IPS-18a (cell line): ENCODE measurements around the gene PALD1.
A peak's percentile ranks its signal among the peaks of the same experiment; 100 is the strongest.

Experiments used
- H3K27ac ChIP-seq: one replicate; pipeline ENCODE4 v1.5.1; 2013; ENCODE audit warnings: low read length
- H3K27me3 ChIP-seq: one replicate; pipeline ENCODE4 v1.6.1; 2013; ENCODE audit warnings: mild to moderate bottlenecking, low read length; ENCODE audit not compliant: control insufficient read depth, insufficient read depth
- H3K36me3 ChIP-seq: one replicate; pipeline ENCODE4 v1.6.1; 2013; ENCODE audit warnings: low read depth, low read length; ENCODE audit not compliant: control insufficient read depth
- H3K4me1 ChIP-seq: one replicate; pipeline ENCODE4 v1.6.1; 2013; ENCODE audit warnings: low read depth, low read length; ENCODE audit not compliant: control insufficient read depth
- H3K4me3 ChIP-seq: one replicate; pipeline ENCODE4 v1.5.1; 2013; ENCODE audit warnings: low read length
- H3K9ac ChIP-seq: one replicate; pipeline ENCODE4 v1.6.1; 2013; ENCODE audit warnings: mild to moderate bottlenecking, low read length, moderate library complexity
- H3K9me3 ChIP-seq: one replicate; pipeline ENCODE4 v1.6.1; 2013; ENCODE audit warnings: low read depth, low read length; ENCODE audit not compliant: control insufficient read depth

Gene PALD1

GRCh38 chr10:70492786-70493659 lies 14.5 kb downstream of the PALD1 start:
- H3K36me3 ChIP-seq, result no peaks in the 10 kb centered on the region
- H3K9ac ChIP-seq, result no peak overlapping the region
- H3K4me1 ChIP-seq, result peaks cover 27% of the 10 kb centered on the region
- H3K27ac ChIP-seq, result no peak overlapping the region
- H3K9me3 ChIP-seq, result no peaks in the 10 kb centered on the region
- no peak overlapping the region for H3K4me3 ChIP-seq
- H3K27me3 ChIP-seq, result no peaks in the 10 kb centered on the region

DNA sequence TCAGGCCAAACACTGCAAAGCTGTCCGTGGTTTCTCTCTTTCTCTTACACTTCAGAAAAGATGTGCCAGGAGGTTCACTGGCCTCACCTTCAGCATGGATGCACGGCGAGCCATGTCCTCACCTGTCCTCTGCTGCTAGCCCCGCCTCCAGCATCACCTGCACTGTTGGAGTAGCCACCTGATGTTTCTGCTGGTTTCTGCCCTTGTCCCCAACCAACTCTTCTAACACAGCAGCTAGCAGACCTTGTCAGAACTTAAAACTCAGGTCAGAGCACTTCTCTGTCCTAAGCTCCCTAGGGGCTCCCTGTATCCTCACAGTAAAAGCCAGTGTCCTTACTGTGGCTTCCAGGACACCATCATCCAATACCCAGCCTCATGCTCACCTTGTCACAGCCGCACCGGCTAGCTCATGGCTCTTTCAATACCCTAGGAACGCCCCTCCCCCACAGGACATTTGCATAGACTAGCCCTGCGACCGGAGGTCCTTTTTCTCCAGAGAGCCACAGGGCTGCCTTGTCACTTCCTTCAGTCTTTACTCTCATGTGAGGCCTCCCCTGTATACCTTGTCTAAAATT lies 15.2 kb downstream of the PALD1 start:
- Histone ChIP-seq H3K36me3 (no peaks in the 10 kb centered on the region), H3K27me3 (no peaks in the 10 kb centered on the region), H3K9me3 (no peaks in the 10 kb centered on the region), H3K4me1 (peaks cover 26% of the 10 kb centered on the region), H3K27ac (peak overlapping the region; percentile 52), H3K9ac (peak overlapping the region; percentile 31), H3K4me3 (peak overlapping the region; percentile 13)

- H3K27me3 ChIP-seq, result no peaks in the 10 kb centered on the region
- peaks cover 23% of the 10 kb centered on the region for H3K4me1 ChIP-seq
- H3K4me3 ChIP-seq, result no peak overlapping the region
- H3K36me3 ChIP-seq, result no peaks in the 10 kb centered on the region
- H3K9me3 ChIP-seq, result no peaks in the 10 kb centered on the region
- H3K27ac ChIP-seq, result no peak overlapping the region
- H3K9ac ChIP-seq, result peak overlapping the region; percentile 31
Measured at GRCh38 chr10:70494536-70494935, 16.0 kb downstream of the PALD1 start.

DNA sequence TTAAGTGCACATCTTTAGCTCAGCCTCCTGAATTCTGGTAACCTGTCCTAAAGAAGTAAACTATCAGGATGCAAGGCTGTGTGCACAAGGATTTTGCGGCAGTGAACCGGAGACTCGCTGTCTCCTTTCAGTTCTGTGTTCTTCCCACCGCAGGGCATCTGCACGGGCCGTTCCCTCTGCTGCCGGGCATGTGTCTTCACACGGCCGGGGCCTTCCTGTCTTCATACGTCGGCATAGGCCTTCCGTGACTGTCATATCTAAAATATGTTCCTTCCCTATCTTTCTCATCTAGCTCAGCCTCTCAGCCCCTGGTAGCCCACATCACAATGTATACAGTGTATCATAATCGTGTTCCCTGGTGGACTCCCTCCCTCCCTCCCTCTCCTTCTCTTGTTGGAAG lies 16.4 kb downstream of the PALD1 start:
- H3K27ac ChIP-seq, result no peak overlapping the region
- peaks cover 22% of the 10 kb centered on the region for H3K4me1 ChIP-seq
- H3K27me3 ChIP-seq, result no peaks in the 10 kb centered on the region
- H3K4me3 ChIP-seq, result no peak overlapping the region
- H3K9me3 ChIP-seq, result no peaks in the 10 kb centered on the region
- H3K9ac ChIP-seq, result no peak overlapping the region
- H3K36me3 ChIP-seq, result no peaks in the 10 kb centered on the region

DNA sequence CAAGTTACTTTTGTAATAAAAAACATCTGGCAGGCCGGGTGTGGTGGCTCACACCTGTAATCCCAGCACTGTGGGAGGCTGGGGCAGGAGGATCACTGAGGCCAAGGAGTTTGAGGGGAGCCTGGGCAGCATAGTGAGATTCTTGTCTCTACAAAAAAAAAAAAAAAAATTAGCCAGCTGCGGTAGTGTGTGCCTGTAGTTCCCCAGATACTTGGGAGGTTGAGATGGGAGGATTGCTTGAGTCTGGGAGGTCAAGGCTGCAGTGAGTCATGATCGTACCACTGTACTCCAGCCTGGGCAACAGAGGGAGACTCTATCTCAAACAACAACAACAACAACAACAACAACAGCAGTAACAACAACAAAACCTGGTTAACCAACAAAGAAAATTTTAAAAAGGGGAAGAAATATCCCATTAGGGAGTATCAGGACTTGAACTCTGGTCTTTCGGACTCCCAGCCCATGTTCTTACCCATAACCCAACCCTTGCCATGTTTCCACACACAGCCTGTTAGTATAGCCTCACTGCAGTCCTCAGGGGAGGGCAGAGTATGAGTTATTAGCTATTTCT lies 17.2 kb downstream of the PALD1 start:
- Histone ChIP-seq H3K36me3 (no peaks in the 10 kb centered on the region), H3K9ac (no peak overlapping the region), H3K27ac (no peak overlapping the region), H3K4me1 (peaks cover 19% of the 10 kb centered on the region), H3K27me3 (no peaks in the 10 kb centered on the region), H3K9me3 (no peaks in the 10 kb centered on the region), H3K4me3 (no peak overlapping the region)

GRCh38 chr10:70496341-70497119 lies 18.0 kb downstream of the PALD1 start:
- H3K4me1 ChIP-seq, result peaks cover 19% of the 10 kb centered on the region
- H3K4me3 ChIP-seq, result no peak overlapping the region
- H3K36me3 ChIP-seq, result no peaks in the 10 kb centered on the region
- H3K27me3 ChIP-seq, result no peaks in the 10 kb centered on the region
- H3K27ac ChIP-seq, result no peak overlapping the region
- H3K9ac ChIP-seq, result no peak overlapping the region
- no peaks in the 10 kb centered on the region for H3K9me3 ChIP-seq

GRCh38 chr10:70497120-70497545 lies 18.6 kb downstream of the PALD1 start:
- no peaks in the 10 kb centered on the region for H3K36me3 ChIP-seq
- peaks cover 19% of the 10 kb centered on the region for H3K4me1 ChIP-seq
- H3K27ac ChIP-seq, result no peak overlapping the region
- no peak overlapping the region for H3K9ac ChIP-seq
- H3K9me3 ChIP-seq, result no peaks in the 10 kb centered on the region
- H3K27me3 ChIP-seq, result no peaks in the 10 kb centered on the region
- H3K4me3 ChIP-seq, result no peak overlapping the region

DNA sequence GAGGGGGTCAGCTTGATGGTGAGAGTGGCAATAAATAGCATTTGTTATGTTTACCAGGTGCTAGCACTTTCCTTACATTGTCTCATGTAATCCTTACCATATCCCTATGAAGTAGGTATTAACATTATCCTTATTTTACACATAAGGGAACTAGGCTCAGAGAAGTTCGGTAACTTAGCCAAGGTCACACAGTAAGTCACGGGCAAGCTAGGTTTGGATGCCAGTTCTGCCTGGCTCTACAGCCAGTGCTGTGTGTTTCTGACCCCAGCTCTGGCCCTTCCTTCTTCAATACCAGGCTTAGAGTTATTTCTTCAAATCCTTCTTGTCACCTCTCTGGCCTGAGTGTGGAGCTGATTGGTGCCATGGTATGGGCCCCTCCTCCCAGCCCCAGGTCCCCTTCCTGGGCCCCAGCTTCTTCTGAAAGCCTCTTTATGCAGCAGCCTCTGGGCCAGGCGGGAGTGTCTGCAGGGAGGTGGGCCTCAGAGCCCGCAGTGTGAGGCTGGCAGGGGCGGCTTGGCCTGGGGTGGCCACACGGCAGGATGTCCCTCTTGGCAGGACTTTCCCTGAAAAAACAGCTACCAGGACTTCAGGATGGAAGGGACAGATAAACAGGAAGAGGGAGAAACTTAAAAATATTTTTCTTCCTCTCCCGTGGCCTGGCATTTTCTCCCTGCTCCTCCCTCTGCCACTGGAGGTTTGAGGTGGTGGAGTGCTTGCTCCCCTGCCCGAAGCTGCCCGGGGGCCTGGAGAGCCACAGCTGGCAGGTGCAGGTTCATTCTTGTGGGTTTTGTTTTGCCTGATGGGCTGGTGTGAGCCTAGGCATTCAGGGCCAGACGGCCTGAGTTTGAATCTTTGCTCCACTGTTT lies 20.6 kb downstream of the PALD1 start:
- H3K9ac ChIP-seq, result no peak overlapping the region
- no peak overlapping the region for H3K4me3 ChIP-seq
- H3K27ac ChIP-seq, result no peak overlapping the region
- no peaks in the 10 kb centered on the region for H3K27me3 ChIP-seq
- H3K4me1 ChIP-seq, result peaks cover 11% of the 10 kb centered on the region
- no peaks in the 10 kb centered on the region for H3K9me3 ChIP-seq
- H3K36me3 ChIP-seq, result no peaks in the 10 kb centered on the region

GRCh38 chr10:70499836-70500167 lies 21.2 kb downstream of the PALD1 start:
- H3K36me3 ChIP-seq, result no peaks in the 10 kb centered on the region
- peaks cover 5% of the 10 kb centered on the region for H3K4me1 ChIP-seq
- no peaks in the 10 kb centered on the region for H3K9me3 ChIP-seq
- no peak overlapping the region for H3K27ac ChIP-seq
- H3K9ac ChIP-seq, result no peak overlapping the region
- no peak overlapping the region for H3K4me3 ChIP-seq
- no peaks in the 10 kb centered on the region for H3K27me3 ChIP-seq

DNA sequence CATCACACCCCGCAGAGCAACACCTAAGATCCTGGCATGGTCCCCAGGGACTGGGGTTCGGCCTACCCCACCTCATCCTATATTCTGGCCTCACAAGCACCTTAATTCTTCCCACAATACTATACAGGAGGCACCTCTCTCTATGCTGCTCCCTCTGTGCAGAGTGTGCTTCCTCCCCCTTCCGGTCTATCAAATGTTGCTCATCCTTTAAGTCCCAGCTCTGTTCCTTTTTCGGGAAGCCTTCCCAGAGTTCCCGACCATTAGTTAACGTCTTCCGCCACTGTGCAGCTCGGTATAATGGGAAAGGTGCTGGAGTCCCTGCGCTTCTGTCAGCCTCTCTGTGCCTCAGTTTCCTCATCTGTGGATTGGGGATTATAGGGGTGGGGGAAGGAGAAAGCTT lies 21.8 kb downstream of the PALD1 start:
- no peak overlapping the region for H3K27ac ChIP-seq
- peaks cover 5% of the 10 kb centered on the region for H3K4me1 ChIP-seq
- no peaks in the 10 kb centered on the region for H3K9me3 ChIP-seq
- H3K27me3 ChIP-seq, result no peaks in the 10 kb centered on the region
- no peaks in the 10 kb centered on the region for H3K36me3 ChIP-seq
- H3K9ac ChIP-seq, result no peak overlapping the region
- no peak overlapping the region for H3K4me3 ChIP-seq
